NCI-H1930 (cell line): Measurements from ENCODE around the gene MAPK8IP2.
"Not testable (repeated sequence)": the region's sequence is repeated elsewhere in the genome, so short reads cannot be mapped to it uniquely, and the experiment has no call there.

Source experiments
- DNase-seq, 2 experiments: peaks; one replicate each; lab custom pipeline; 2025; lab: John Stamatoyannopoulos, UW

Gene MAPK8IP2

DNA sequence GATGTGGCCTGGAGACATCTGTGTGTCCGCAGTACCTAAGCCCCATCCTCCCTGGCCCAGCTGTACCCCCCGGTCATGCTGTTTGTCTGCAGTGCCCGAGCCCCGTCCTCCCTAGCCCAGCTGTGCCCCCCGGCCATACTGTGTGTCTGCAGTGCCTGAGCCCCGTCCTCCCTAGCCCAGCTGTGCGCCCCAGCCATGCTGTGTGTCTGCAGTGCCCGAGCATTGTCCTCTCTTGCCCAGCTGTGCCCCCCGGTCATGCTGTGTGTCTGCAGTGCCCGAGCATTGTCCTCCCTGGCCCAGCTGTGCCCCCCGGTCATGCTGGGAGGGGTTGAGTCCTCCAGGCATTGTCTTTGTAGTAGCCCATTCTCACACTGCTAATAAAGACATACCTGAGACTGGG is 35.0 kb downstream of the MAPK8IP2 start:
- DNase-seq, result no peak

DNA sequence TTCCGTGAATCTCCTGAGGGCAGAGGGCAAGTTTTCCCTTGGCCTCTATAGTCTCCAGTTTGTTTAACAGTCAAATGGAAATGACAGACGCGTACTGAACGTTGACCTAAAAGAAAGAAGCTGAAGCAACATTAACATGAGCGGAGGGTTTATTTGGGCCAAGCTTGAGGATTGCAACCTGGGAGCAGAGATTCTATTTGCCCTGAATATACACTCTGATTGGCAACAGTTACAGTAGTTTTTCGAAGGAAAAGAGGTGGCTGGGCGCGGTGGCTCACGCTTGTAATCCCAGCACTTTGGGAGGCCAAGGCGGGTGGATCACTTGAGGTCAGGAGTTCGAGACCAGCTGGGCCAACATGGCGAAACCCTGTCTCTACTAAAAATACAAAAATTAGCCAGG is 39.7 kb downstream of the MAPK8IP2 start:
- not testable (repeated sequence) for DNase-seq

DNA sequence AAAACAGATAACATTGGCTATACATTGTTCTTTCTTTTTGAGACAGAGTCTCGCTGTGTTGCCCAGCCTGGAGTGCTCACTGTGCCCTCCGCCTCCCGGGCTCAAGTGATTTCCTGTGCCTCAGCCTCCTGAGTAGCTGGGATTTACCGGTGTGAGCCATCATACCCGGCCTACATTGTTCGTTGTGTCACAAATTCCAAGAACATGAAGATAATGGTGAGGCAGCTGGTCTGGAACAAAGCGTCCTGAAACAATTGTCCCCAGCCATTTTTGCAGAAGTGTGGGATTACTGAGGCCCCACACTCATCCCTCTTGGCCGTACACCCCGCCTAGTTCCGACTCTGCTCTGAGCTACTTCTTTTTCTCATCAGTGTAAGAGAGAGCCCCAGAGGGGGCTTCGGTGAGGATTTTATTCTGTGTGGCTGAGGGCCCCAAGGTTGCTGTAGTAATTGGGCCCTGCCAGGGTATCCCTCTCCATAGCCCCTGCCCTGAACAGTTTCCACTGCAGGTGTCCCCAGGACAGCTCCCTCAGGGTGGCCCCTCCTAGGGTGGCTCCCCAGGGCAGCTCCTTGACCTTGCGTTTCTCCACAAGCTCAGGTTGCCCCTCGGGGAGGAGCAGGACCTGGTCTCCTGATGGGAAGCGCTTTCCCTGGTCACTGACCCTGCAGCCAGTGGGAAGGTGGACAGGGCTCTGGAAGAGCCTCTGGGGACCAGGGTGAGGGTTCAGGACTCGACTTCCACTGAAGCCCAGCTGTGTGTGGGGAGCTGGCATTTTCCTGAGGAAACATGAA is 40.5 kb downstream of the MAPK8IP2 start:
- no peak for DNase-seq

DNA sequence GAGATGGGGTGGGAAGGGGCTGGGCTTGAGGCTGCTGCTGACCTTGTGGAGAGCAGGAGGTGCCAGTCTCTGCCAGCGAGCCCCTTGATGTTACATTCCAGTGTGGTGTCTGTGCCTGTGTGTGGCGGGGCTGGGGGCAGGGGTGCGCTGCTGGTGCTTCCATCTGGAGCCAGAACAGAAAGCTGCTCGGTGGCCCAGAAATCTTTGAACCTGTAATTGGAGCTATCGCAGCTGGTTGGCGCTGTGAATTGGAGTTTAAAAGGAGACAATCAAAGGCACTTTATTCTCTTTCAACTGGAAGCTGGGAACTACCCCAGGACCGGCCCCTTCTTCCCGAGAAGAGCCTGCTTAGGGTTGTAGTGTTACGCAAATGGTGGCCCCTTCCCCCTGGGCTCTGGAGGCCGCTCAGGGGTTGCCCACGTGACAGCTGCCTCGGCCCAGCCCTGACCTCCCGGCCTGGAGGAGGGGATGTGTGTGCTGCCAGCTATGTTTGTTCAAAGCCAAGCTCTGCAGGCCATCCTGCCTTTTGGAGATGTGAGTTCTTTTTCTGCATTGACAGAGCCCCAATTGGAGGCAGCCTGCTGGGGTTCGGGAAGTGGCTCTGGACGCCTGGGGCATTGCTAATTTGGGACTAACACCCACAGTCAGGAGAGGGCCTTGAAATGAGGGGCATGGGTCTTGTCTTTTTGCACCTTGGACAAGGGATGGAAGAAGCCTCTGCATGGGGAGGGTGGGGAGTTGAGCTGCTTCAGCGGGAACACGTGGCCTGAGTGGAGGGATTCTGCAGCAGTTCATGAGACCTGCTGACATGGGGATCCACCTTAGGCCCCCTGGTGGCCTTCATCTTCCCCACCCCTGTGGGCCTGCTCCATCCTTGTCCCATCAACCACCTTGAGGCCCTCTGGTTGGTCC is 41.4 kb downstream of the MAPK8IP2 start:
- no peak for DNase-seq

DNA sequence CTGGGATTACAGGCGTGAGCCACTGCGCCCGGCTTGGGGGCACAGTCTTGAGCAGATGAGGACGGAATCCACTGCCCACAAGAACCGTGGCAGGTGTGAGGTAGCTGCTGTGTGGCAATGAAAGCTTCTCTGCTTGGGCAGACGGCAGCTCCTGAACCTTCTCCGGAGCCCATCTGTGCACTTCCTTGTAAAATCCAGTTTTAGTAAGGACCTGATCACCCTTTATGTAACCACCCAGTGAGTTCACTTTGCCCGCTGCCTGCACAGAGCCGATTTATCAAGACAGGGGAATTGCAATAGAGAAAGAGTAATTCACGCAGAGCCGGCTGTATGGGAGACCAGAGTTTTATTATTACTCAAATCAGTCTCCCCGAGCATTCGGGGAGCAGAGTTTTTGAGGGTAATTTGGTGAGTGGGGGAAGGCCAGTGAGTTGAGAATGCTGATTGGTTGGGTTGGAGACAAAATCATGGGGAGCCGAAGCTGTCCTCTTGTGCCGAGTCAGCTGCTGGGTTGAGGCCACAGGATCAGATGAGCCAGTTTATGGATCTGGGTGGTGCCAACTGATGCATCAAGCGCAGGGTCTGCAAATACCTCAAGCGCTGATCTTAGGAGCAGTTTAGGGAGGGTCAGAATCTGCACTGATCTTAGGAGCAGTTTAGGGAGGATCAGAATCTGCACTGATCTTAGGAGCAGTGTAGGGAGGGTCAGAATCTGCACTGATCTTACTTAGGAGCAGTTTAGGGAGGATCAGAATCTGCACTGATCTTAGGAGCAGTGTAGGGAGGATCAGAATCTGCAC is 42.6 kb downstream of the MAPK8IP2 start:
- not testable (repeated sequence) for DNase-seq

DNA sequence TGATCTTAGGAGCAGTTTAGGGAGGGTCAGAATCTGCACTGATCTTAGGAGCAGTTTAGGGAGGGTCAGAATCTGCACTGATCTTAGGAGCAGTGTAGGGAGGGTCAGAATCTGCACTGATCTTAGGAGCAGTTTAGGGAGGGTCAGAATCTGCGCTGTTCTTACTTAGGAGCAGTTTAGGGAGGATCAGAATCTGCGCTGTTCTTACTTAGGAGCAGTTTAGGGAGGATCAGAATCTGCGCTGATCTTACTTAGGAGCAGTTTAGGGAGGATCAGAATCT is 43.2 kb downstream of the MAPK8IP2 start:
- DNase-seq, result not testable (repeated sequence)

DNA sequence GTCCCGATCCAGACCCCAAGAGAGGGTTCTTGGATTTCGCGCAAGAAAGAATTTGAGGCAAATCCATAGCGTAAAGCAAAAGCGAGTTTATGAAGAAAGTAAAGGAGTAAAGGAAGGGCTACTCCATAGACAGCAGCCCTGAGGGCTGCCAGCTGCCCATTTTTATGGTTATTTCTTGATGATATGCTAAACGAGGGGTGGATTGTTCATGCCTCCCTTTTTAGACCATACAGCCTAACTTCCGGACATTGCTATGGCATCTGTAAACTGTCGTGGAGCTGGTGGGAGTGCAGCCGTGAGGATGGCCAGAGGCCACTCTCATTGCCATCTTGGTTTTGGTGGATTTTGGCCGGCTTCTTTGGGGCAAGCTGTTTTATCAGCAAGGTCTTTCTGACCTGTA is 52.7 kb downstream of the MAPK8IP2 start:
- DNase-seq, result no peak

DNA sequence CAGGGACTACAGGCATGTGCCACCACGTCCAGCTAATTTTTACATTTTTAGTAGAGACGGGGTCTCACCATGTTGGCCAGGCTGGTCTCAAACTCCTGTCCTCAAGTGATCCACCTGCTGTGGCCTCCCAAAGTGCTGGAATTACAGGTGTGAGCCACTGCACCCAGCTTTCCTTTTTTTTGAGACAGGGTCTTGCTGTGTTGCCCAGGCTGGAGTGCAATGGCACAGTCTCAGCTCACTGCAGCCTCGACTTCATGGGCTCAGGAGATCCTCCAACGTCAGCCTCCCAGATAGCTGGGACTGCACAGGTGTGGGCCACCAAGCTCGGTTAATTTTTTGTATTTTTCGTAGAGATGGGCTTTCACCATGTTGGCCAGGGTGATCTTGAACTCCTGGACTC is 54.1 kb downstream of the MAPK8IP2 start:
- not testable (repeated sequence) for DNase-seq

DNA sequence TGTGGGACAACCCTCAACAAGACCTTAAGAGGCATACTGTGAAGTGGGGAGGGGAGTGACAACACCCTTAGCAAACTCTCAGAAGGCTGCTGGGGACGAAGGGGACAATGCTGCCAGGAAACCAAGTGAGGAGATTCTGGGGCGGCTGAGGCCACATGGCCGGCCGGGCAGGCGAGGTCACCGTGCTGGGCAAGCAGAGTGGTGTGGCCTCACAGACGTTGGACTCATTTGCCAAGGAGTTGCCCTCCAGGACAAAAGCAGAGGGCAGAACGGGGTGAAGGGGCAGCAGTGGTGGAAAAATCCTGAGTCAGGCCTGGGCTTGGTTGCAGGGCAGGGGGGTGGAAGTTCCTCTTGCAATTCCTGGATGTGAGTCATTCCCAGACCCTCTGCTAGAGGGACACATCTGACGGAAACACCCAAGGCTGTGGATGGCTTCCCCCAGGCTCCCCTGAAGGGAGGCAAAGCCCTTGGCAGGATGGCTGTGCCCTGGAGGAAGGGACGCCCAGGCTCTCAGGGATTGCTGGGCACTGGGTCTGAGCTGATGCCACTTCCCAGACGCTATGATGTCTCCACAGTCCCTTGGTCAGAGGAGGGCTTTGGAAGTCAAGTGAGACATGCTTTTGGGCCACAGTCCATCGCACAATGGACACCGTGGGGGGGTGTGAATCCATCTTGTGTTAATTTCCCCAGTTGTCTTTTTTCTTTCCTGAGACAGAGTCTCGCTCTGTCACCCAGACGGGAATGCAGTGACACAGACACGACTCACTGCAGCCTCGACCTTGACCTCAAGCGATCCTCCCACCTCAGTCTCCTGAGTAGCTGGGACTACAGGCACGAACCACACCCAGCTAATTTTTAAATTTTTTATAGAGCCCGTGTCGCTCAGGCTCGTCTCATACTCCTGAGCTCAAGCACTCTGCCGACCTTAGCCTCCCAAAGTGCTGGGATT is 55.8 kb downstream of the MAPK8IP2 start:
- no peak for DNase-seq

DNA sequence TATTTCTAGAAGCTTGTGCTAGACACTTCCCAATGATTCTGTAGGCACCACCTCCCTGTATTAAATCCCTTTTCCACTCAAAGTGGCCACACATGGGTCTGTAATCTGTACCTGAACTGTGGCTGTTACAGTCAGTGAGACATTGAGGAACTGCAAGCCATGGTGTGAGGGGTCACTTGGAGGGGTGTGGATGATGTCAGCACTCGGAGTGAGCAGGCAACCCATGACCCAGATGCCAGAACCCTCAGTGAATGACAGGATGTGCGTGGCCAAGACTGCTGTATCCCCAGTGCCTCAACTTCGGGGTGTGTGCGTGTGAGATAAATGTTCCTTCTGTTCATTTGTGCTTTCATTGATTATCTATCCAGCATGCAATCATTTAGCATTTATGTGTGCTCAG is 57.3 kb downstream of the MAPK8IP2 start:
- DNase-seq, result no peak

DNA sequence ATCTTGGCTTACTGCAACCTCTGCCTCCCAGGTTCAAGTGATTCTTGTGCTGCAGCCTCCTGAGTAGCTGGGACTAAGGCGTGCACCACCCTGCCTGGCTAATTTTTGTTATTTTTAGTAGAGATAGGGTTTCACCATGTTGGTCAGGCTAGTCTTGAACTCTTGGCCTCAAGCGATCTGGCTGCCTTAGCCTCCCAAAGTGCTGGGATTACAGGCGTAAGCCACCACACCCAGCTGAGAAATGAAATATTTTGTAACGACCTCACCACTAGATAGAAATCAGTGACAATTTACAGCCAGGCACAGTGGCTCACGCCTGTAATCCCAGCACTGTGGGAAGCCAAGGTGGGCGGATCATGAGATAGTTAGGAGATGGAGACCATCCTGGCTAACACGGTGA is 59.1 kb downstream of the MAPK8IP2 start:
- not testable (repeated sequence) for DNase-seq

DNA sequence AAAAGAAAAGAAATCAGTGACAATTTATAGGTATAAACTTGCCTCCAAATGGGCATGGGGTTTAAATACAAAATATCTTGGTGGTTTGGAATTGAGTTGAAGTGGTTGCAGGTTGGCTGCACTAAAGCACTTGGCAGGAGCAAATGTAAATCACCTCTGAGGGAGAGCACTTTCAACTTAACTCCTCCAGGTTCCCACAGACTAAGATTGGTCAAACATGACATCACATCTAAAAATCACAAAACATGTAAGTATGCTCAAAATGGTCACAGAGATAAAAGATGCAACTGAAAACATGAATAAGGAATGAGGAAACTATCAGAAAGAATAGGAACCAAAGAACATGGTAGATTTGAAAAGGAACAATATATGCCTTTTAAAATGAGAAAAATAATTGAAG is 59.7 kb downstream of the MAPK8IP2 start:
- DNase-seq, result no peak
